HepG2 (cell line): ENCODE results near the gene RINL. TPM values are rescaled to one million over a fixed set of nuclear protein-coding genes. Genes with fewer than 3 reads are reported as not detected.

Source experiments
- ARNTL ChIP-seq: sonication (generic); formaldehyde crosslinking; IDR thresholded peaks from 2 replicates; pipeline ENCODE4 v1.4.0; 2020; ENCODE audit warnings: mild to moderate bottlenecking, missing genetic modification reagents
- ATF7 ChIP-seq, 2 experiments: fragments of 450-650 bp in 1 of 2; sonication (generic) in 1 of 2; formaldehyde crosslinking in 1 of 2; IDR thresholded peaks; 2 replicates each; pipeline versions ENCODE4 v1.4.0 to v1.6.1; 2016 to 2020; ENCODE audit warnings: antibody characterized with exemption in 1 of 2, mild to moderate bottlenecking in 1 of 2, missing genetic modification reagents in 1 of 2
- CHD4 ChIP-seq: fragments of 200-600 bp; sonication (generic); IDR thresholded peaks from 2 replicates; pipeline ENCODE4 v1.7.0; 2017; ENCODE audit warnings: mild to moderate bottlenecking, low read length, borderline replicate concordance
- HDAC1 ChIP-seq: sonication (generic); formaldehyde crosslinking; IDR thresholded peaks from 2 replicates; pipeline ENCODE4 v1.5.1; 2020; ENCODE audit warnings: mild to moderate bottlenecking, missing genetic modification reagents
- HNRNPUL1 ChIP-seq: fragments of 200-400 bp; formaldehyde crosslinking; IDR thresholded peaks from 2 replicates; pipeline ENCODE4 v1.6.1; 2017; ENCODE audit warnings: low read depth, mild to moderate bottlenecking, low read length, moderate library complexity
- MEF2D ChIP-seq: sonication (generic); formaldehyde crosslinking; IDR thresholded peaks from 2 replicates; pipeline ENCODE4 v1.5.1; 2020; ENCODE audit warnings: mild to moderate bottlenecking, missing genetic modification reagents
- NFYC ChIP-seq: IDR thresholded peaks from 2 replicates; pipeline ENCODE4 v1.6.1; 2016; ENCODE audit warnings: missing genetic modification reagents, missing compliant biosample characterization
- PHB2 ChIP-seq: fragments of 450-650 bp; IDR thresholded peaks from 2 replicates; pipeline ENCODE4 v1.6.1; 2018; ENCODE audit not compliant: partially characterized antibody
- PLSCR1 ChIP-seq: sonication (generic); formaldehyde crosslinking; IDR thresholded peaks from 2 replicates; pipeline ENCODE4 v1.5.0; 2020; ENCODE audit warnings: missing genetic modification reagents, mild to moderate bottlenecking, borderline replicate concordance
- TRIM24 ChIP-seq: sonication (generic); formaldehyde crosslinking; IDR thresholded peaks from 2 replicates; pipeline ENCODE4 v1.8.0; 2022; ENCODE audit warnings: mild to moderate bottlenecking, missing genetic modification reagents
- ZNF180 ChIP-seq: sonication (generic); formaldehyde crosslinking; IDR thresholded peaks from 2 replicates; pipeline ENCODE4 v1.4.0; 2020; ENCODE audit warnings: low read depth, missing genetic modification reagents, borderline replicate concordance
- ZNF24 ChIP-seq: fragments of 450-650 bp; IDR thresholded peaks from 2 replicates; pipeline ENCODE4 v1.6.1; 2017; ENCODE audit warnings: antibody characterized with exemption, mild to moderate bottlenecking
- ZNF567 ChIP-seq: sonication (generic); formaldehyde crosslinking; IDR thresholded peaks from 2 replicates; pipeline ENCODE4 v1.8.1; 2023; ENCODE audit warnings: mild to moderate bottlenecking, missing genetic modification reagents, borderline replicate concordance
- ZNF672 ChIP-seq: sonication (generic); formaldehyde crosslinking; IDR thresholded peaks from 2 replicates; pipeline ENCODE4 v1.8.1; 2022; ENCODE audit warnings: missing genetic modification reagents
- ZNF674 ChIP-seq: sonication (generic); formaldehyde crosslinking; IDR thresholded peaks from 2 replicates; pipeline ENCODE4 v1.5.0; 2020; ENCODE audit warnings: low read depth, mild to moderate bottlenecking, missing genetic modification reagents
- ZSCAN21 ChIP-seq: sonication (generic); formaldehyde crosslinking; IDR thresholded peaks from 2 replicates; pipeline ENCODE4 v1.8.0; 2022; ENCODE audit warnings: mild to moderate bottlenecking, missing genetic modification reagents, moderate library complexity, borderline replicate concordance
- polyA plus RNA-seq, 8 experiments: library from polyadenylated mRNA; depleted of rRNA in 3 of 8; stranded (reverse) in 7 of 8; unstranded in 1 of 8; fragments of >200 nt; fragmentation: Illumina TruSeq in 4 of 8; extraction: Trizol in 4 of 8; gene quantifications; 2 replicates each; pipeline versions ENCODE4 v1.2.1 to v1.2.3, GENCODE V29; 2011 to 2016; ENCODE audit warnings: low read depth in 4 of 8, missing spikeins in 1 of 8, mixed read lengths in 1 of 8; ENCODE audit not compliant: insufficient read depth in 1 of 8
- total RNA-seq, 5 experiments: library from RNA; depleted of rRNA; stranded (reverse); fragments of >200 nt; fragmentation: Illumina TruSeq; extraction: Trizol; gene quantifications; 2 replicates each; pipeline ENCODE4 v1.2.3, GENCODE V29; 2016; ENCODE audit warnings: low read depth in 1 of 5
- TF ChIP-seq, protein P1 (sequence below): sonication (generic); formaldehyde crosslinking; IDR thresholded peaks from 2 replicates; pipeline ENCODE4 v1.5.0; 2020; ENCODE audit warnings: mild to moderate bottlenecking, missing genetic modification reagents, borderline replicate concordance
- TF ChIP-seq, protein P2 (sequence below): sonication (generic); formaldehyde crosslinking; IDR thresholded peaks from 2 replicates; pipeline ENCODE4 v1.4.0; 2020; ENCODE audit warnings: mild to moderate bottlenecking, missing genetic modification reagents
- TF ChIP-seq, protein P3 (sequence below): sonication (generic); formaldehyde crosslinking; IDR thresholded peaks from 2 replicates; pipeline ENCODE4 v1.4.0; 2020; ENCODE audit warnings: missing genetic modification reagents

The RINL gene
- total and polyA plus RNA-seq, 2 of the 13 experiments (the other 11 are each of a cell fraction or from before 2014, with no cell fraction given), result 11.4 to 18.0 TPM

DNA sequence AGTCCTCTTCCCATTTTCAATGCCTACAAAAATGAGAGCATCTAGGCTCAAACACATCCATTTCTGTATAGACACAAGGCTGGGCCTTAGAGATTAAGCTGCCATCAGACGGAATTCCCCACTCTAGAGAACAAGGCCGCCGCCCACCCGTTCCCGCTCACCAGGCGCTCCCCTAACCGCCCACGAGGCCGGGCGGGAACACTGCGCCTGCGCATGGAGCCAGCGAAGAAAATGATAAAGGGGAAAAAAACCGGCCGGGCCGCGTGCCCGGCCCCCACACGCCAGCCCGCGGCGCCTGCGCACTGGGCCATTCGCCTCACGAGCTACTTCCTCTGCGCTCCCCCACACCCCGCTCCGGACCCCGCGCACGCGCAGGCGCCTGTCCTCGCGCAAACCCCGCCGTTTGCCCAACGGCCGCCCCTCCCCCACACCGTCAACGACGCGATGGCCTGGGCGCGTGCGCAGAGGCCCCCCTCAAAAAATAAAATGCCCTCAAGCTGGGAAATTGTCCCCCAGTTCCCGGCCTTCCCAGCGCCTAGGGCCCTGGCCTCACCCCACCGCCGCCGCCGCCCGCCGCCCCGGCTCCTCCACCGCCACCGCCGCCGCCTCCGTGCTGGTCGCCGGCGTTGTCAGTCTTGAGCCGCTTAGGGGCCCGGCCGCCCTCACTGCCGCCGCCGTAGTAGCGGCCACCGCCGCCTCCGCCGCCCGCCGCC lies 28.8 kb downstream of the RINL start (continued):
- TF ChIP-seq ARNTL (no peak; the same call in none of the 2 replicates), ZNF180 (CRISPR knock-in tag) (no peak), HDAC1 (CRISPR knock-in tag) (peak; percentile 79), ZSCAN21 (no peak), PLSCR1 (CRISPR knock-in tag) (no peak), ZNF567 (CRISPR knock-in tag) (no peak), PHB2 (no peak), MEF2D (no peak), NFYC (CRISPR knock-in tag) (no peak), ZNF24 (no peak), CHD4 (no peak), TRIM24 (CRISPR knock-in tag) (no peak), HNRNPUL1 (no peak), ATF7 (IDR thresholded peaks at IDR 0.05) (no peak), ATF7 (CRISPR knock-in tag; IDR thresholded peaks at IDR 0.05) (no peak), ZNF672 (CRISPR knock-in tag) (no peak), ZNF674 (CRISPR knock-in tag) (no peak)
- TF ChIP-seq, protein P1, sequence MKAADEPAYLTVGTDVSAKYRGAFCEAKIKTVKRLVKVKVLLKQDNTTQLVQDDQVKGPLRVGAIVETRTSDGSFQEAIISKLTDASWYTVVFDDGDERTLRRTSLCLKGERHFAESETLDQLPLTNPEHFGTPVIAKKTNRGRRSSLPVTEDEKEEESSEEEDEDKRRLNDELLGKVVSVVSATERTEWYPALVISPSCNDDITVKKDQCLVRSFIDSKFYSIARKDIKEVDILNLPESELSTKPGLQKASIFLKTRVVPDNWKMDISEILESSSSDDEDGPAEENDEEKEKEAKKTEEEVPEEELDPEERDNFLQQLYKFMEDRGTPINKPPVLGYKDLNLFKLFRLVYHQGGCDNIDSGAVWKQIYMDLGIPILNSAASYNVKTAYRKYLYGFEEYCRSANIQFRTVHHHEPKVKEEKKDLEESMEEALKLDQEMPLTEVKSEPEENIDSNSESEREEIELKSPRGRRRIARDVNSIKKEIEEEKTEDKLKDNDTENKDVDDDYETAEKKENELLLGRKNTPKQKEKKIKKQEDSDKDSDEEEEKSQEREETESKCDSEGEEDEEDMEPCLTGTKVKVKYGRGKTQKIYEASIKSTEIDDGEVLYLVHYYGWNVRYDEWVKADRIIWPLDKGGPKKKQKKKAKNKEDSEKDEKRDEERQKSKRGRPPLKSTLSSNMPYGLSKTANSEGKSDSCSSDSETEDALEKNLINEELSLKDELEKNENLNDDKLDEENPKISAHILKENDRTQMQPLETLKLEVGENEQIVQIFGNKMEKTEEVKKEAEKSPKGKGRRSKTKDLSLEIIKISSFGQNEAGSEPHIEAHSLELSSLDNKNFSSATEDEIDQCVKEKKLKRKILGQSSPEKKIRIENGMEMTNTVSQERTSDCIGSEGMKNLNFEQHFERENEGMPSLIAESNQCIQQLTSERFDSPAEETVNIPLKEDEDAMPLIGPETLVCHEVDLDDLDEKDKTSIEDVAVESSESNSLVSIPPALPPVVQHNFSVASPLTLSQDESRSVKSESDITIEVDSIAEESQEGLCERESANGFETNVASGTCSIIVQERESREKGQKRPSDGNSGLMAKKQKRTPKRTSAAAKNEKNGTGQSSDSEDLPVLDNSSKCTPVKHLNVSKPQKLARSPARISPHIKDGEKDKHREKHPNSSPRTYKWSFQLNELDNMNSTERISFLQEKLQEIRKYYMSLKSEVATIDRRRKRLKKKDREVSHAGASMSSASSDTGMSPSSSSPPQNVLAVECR (CRISPR knock-in tag), result peak; percentile 50; the same call in 1 of the 2 replicates
- TF ChIP-seq, protein P2, sequence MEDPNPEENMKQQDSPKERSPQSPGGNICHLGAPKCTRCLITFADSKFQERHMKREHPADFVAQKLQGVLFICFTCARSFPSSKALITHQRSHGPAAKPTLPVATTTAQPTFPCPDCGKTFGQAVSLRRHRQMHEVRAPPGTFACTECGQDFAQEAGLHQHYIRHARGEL, result no peak
- TF ChIP-seq, protein P3, sequence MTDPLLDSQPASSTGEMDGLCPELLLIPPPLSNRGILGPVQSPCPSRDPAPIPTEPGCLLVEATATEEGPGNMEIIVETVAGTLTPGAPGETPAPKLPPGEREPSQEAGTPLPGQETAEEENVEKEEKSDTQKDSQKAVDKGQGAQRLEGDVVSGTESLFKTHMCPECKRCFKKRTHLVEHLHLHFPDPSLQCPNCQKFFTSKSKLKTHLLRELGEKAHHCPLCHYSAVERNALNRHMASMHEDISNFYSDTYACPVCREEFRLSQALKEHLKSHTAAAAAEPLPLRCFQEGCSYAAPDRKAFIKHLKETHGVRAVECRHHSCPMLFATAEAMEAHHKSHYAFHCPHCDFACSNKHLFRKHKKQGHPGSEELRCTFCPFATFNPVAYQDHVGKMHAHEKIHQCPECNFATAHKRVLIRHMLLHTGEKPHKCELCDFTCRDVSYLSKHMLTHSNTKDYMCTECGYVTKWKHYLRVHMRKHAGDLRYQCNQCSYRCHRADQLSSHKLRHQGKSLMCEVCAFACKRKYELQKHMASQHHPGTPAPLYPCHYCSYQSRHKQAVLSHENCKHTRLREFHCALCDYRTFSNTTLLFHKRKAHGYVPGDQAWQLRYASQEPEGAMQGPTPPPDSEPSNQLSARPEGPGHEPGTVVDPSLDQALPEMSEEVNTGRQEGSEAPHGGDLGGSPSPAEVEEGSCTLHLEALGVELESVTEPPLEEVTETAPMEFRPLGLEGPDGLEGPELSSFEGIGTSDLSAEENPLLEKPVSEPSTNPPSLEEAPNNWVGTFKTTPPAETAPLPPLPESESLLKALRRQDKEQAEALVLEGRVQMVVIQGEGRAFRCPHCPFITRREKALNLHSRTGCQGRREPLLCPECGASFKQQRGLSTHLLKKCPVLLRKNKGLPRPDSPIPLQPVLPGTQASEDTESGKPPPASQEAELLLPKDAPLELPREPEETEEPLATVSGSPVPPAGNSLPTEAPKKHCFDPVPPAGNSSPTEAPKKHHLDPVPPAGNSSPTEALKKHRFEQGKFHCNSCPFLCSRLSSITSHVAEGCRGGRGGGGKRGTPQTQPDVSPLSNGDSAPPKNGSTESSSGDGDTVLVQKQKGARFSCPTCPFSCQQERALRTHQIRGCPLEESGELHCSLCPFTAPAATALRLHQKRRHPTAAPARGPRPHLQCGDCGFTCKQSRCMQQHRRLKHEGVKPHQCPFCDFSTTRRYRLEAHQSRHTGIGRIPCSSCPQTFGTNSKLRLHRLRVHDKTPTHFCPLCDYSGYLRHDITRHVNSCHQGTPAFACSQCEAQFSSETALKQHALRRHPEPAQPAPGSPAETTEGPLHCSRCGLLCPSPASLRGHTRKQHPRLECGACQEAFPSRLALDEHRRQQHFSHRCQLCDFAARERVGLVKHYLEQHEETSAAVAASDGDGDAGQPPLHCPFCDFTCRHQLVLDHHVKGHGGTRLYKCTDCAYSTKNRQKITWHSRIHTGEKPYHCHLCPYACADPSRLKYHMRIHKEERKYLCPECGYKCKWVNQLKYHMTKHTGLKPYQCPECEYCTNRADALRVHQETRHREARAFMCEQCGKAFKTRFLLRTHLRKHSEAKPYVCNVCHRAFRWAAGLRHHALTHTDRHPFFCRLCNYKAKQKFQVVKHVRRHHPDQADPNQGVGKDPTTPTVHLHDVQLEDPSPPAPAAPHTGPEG (CRISPR knock-in tag), result no peak
